Stomach (tissue), 9 donors: ENCODE data around the gene HILPDA. TPM values are rescaled to one million over a fixed set of nuclear protein-coding genes. Genes with fewer than 3 reads are reported as not detected.

ENCODE experiments used
- DNase-seq, 2 donors: peaks; one replicate each; pipeline versions ENCODE4 v3.0.0 to v3.0.0-alpha.2; 2013 to 2019
- H3K27ac ChIP-seq, 5 donors: fragments of 200-600 bp in 4 of 5; sonication (generic) in 4 of 5; one replicate each; pipeline ENCODE4 v1.5.1; 2013 to 2019; ENCODE audit warnings: mild to moderate bottlenecking in 1 of 5, moderate library complexity in 1 of 5
- H3K27me3 ChIP-seq, 3 donors: fragments of 200-600 bp; sonication (generic); one replicate each; pipeline ENCODE4 v1.5.1; 2017 to 2019; ENCODE audit warnings: mixed run types in 1 of 3
- H3K36me3 ChIP-seq, 4 donors: fragments of 200-600 bp; sonication (generic); 1 replicate in 3 of 4; 2 replicates in 1 of 4; pipeline ENCODE4 v1.5.1; 2016 to 2019
- H3K4me1 ChIP-seq, 4 donors: fragments of 200-600 bp; sonication (generic); one replicate each; pipeline ENCODE4 v1.5.1; 2016 to 2019
- H3K4me3 ChIP-seq, 4 donors: fragments of 200-600 bp; sonication (generic) in 3 of 4; one replicate each; pipeline ENCODE4 v1.5.1; 2016 to 2019; ENCODE audit warnings: mild to moderate bottlenecking in 1 of 4
- H3K9me3 ChIP-seq, 4 donors: fragments of 200-600 bp; sonication (generic); one replicate each; pipeline ENCODE4 v1.5.1; 2016 to 2019
- EP300 ChIP-seq: sonication (generic); formaldehyde crosslinking; IDR thresholded peaks from one replicate; pipeline ENCODE4 v1.6.1; 2017; ENCODE audit warnings: antibody characterized with exemption
- POLR2A ChIP-seq, 4 donors: fragments of 450-650 bp; IDR thresholded peaks; one replicate each; pipeline ENCODE4 v1.6.1; 2016; ENCODE audit warnings: antibody characterized with exemption in 4 of 4, control low read depth in 2 of 4, mild to moderate bottlenecking in 1 of 4, moderate library complexity in 1 of 4
- POLR2AphosphoS5 ChIP-seq, 3 donors: sonication (generic); formaldehyde crosslinking; IDR thresholded peaks; one replicate each; pipeline ENCODE4 v1.6.1; 2016; ENCODE audit warnings: antibody characterized with exemption in 3 of 3
- WGBS, 5 donors: extraction: QIAGEN DNeasy Blood & Tissue Kit in 3 of 5; methylation state at CpG; one replicate each; pipeline versions ENCODE4 v1.1.5 to v1.1.7; 2013 to 2018; 5-methylcytosine and 5-hydroxymethylcytosine counted together
- intact Hi-C: fragments of 100-400 bp; cut with DNase I; formaldehyde crosslinking; loops from one replicate; pipeline ENCODE4 v1.15.1; 2023; ENCODE audit warnings: low total_unique reads
- polyA plus RNA-seq, 3 donors: library from polyadenylated mRNA; stranded (reverse); fragments of 200-250 nt; gene quantifications; one replicate each; pipeline ENCODE4 v1.2.3, GENCODE V29; 2013
- total RNA-seq, 5 donors: library from RNA; depleted of rRNA; stranded (reverse); fragments of >200 nt; gene quantifications; one replicate each; pipeline versions ENCODE4 v1.1.0 to v1.2.3, GENCODE V29; 2014 to 2016
- TF ChIP-seq, protein P1 (sequence below), 7 experiments: fragments of 450-650 bp in 4 of 7; fragments of 200-600 bp in 3 of 7; sonication (generic) in 3 of 7; IDR thresholded peaks; one replicate each; pipeline ENCODE4 v1.5.1; 2016 to 2019; ENCODE audit warnings: antibody characterized with exemption in 7 of 7, control low read depth in 2 of 7, mild to moderate bottlenecking in 1 of 7
- donor health status: healthy with polysubstance abuse.
- donor health status: Bipolar disorder and iron deficiency.
- donor health status: healthy.

The HILPDA gene
- total and polyA plus RNA-seq, 8 donors: 0.45 to 38.2 (median 8.1) TPM; not detected in 1

DNA sequence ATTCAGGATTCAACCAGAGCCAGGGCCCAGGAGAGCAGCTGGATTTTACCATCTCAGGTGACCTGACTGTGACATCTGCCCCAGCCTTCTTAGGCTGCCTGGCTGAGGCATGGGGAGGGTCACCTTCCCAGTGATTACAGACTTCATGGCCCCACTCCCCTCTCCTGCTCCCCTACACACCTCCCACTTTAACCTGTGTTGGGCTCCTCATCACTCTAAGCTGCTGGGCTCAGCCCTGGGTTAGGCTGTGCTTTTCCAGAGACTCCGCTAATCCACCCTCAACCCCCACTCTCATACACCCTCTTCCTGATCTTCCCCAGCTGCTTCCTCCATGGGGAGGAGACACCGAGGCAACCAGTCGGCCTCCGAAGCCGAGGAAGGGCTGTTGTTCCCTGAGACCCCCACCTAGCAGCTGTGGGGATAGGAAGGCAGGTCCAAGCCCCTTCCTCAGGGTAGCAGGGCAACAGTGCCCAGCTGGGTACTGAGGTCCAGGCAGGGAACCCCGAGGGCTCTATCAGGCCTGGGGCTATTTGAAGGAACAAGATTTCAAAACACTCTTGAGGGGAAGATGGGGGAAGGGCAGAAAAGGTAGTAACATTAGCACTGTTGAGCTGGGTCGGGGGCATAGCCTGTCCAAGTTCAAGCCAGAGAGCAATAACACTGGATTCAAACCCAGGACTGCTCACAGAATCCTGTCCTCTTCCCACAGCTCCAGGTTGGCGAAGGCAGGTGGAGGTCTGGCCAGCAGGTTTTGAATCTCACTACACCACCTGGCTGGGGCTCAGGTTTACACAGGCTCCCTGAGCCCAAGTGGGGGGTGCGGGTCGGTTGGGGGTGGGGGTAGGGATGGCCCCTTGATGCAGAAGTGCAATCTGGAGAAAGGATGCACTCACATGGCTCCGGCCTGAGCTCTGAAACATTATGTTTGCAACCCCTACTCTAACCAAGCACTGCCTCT, 47.6 kb upstream of the HILPDA start:
- 48 to 56% (median 50%) methylated on average over 9 to 11 of the region's 11 CpGs for WGBS, 5 donors
- no peak for TF ChIP-seq EP300
- TF ChIP-seq POLR2AphosphoS5 (IDR thresholded peaks at IDR 0.05): no peak
- no peak for TF ChIP-seq POLR2A (IDR thresholded peaks at IDR 0.05)
- TF ChIP-seq, protein P1, sequence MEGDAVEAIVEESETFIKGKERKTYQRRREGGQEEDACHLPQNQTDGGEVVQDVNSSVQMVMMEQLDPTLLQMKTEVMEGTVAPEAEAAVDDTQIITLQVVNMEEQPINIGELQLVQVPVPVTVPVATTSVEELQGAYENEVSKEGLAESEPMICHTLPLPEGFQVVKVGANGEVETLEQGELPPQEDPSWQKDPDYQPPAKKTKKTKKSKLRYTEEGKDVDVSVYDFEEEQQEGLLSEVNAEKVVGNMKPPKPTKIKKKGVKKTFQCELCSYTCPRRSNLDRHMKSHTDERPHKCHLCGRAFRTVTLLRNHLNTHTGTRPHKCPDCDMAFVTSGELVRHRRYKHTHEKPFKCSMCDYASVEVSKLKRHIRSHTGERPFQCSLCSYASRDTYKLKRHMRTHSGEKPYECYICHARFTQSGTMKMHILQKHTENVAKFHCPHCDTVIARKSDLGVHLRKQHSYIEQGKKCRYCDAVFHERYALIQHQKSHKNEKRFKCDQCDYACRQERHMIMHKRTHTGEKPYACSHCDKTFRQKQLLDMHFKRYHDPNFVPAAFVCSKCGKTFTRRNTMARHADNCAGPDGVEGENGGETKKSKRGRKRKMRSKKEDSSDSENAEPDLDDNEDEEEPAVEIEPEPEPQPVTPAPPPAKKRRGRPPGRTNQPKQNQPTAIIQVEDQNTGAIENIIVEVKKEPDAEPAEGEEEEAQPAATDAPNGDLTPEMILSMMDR (IDR thresholded peaks at IDR 0.05): no peak
- intact Hi-C loops: no loop called here
- no peaks in the 10 kb centered on the region for H3K9me3 ChIP-seq
- no peaks in the 10 kb centered on the region for H3K27me3 ChIP-seq
- H3K4me1 ChIP-seq: peaks cover 57 to 69% (median 67%) of the 10 kb centered on the region in 4 donors
- H3K36me3 ChIP-seq: peaks cover 0 to 4% (median 1%) of the 10 kb centered on the region in 4 donors
- peak overlapping the region; percentile 83 to 94 (median 92) for H3K27ac ChIP-seq
- H3K4me3 ChIP-seq: peak overlapping the region in 2 of 4 donors; percentile 62 to 65
- peak in 1 of 2 donors; percentile 54 for DNase-seq

DNA sequence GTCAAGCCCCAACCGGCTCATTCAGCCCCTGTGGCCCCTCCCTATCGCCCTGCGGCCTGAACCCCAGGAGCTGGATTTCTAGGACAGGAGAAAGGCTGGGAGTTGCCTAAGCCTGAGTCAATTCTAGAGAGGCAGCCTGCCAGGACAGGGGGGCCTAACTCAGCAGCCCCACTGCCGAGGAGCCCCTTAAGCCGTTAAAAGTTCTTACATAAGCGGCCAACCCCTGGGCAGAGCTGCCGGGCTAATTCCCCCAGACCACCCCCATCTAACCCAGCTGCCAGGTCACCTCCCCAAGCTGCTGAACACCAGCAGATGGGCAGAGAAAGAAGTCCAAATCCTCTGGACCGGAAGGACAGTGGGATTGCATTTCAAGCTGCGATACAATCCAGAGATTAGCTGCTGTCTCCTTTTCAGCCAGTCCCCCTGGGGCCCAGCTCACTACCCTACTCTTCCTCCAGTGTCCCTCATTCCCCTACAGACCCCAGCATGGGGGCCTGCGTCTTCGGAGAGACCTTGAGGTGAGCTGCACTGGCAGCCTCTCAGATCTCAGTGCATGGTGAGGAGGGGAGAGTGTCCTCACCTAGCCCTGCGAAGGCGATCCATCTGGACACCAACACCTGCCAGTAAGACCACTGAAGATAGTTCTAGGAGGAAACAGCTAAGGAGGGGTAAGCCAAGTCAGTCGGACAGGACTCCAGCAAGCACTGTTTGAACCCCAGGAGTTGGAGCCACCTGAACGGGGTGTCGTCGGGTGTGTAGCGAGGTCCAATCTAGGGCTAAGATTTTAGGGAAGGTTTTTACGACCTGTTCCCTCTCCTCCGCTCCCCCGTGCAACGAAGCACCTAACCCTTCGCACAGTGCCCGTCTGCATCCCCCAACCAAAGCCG, 46.7 kb upstream of the HILPDA start:
- Histone ChIP-seq H3K9me3 (no peaks in the 10 kb centered on the region), H3K27ac (peak overlapping the region; percentile 83 to 94 (median 92)), H3K4me1 (peaks cover 52 to 60% (median 58%) of the 10 kb centered on the region in 4 donors), H3K27me3 (no peaks in the 10 kb centered on the region), H3K4me3 (peak overlapping the region; percentile 62 to 79 (median 66)), H3K36me3 (no peaks in the 10 kb centered on the region)
- WGBS, 5 donors: 12 to 21% (median 15%) methylated on average over 23 to 25 of the region's 25 CpGs
- no peak for TF ChIP-seq POLR2A (IDR thresholded peaks at IDR 0.05)
- TF ChIP-seq, protein P1 (IDR thresholded peaks at IDR 0.05): no peak
- TF ChIP-seq POLR2AphosphoS5 (IDR thresholded peaks at IDR 0.05): no peak
- intact Hi-C loops: no loop called here
- DNase-seq: peak in 1 of 2 donors; percentile 77

DNA sequence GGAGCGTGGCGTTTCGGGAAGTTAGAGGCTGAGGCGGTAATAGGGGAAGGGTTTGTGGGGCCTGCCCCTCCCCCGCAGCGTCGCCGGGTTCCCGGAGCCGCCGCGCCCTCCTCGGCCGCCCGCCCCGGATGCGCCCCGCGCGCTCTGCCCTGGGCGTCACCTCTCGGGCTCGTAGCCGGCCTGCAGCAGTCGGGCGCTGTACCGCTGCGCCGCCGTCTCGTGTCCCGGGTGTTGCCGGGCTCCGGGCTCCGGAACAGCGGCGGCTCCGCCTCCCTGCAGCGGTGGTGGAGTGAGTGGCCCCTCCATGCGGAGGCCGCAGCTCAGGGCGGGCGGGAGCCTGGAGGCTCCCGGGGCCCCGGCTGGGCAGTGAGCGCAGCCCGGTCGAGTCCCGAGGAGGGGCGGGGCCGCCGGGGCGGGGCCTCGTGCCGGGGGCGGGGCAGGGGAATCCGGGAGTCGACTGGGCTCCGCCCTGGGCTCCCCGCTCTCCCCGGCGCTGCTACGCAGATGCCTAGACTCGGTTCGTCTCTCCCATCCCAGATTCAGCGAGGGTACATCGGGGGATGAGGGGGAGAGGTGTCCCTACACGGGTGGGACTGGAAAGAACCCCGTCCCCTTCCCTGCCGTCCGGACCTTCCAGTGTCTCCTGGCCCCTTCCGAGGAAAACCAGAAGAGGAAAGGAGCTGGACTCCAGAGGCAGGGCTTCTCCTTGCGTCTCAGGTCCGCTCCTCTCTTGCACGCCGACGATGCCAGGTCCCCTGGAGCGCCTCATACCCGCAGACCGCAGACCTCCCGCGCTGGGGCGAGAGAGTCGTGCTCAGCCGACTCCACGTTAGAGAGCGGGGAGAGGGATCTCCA, 45.9 kb upstream of the HILPDA start, which contains the start of gene IMPDH1:
TSS of gene IMPDH1 (minus strand) at position 387 of the 855 bp plus-strand sequence. CDS start at position 306, 81 bp downstream.
- no peak for TF ChIP-seq EP300
- TF ChIP-seq, protein P1 (IDR thresholded peaks at IDR 0.05): no peak
- TF ChIP-seq POLR2A (IDR thresholded peaks at IDR 0.05): peak in 1 of 4 donors; percentile 24
- TF ChIP-seq POLR2AphosphoS5 (IDR thresholded peaks at IDR 0.05): peak in 2 of 3 donors; percentile 50 to 73
- Histone ChIP-seq H3K4me3 (peak within 1 kb of the TSS; percentile 62 to 79 (median 66)), H3K27me3 (no peaks in the 10 kb centered on the region), H3K4me1 (peaks cover 44 to 51% (median 49%) of the 10 kb centered on the region in 4 donors), H3K36me3 (no peaks in the 10 kb centered on the region), H3K9me3 (no peaks in the 10 kb centered on the region), H3K27ac (peak within 1 kb of the TSS; percentile 83 to 94 (median 92))
- WGBS, 5 donors: 0 to 1% (median 1%) methylated on average over 17 to 87 of the region's 87 CpGs
- peak; percentile 94 for DNase-seq
- intact Hi-C loops: no loop called here
